ENCODE measurements around the gene ETS2.

ETS2 gene

GRCh38 chr21:38780879-38781278 lies 24.9 kb upstream of the ETS2 start:
- no peak for DNase-seq

DNA sequence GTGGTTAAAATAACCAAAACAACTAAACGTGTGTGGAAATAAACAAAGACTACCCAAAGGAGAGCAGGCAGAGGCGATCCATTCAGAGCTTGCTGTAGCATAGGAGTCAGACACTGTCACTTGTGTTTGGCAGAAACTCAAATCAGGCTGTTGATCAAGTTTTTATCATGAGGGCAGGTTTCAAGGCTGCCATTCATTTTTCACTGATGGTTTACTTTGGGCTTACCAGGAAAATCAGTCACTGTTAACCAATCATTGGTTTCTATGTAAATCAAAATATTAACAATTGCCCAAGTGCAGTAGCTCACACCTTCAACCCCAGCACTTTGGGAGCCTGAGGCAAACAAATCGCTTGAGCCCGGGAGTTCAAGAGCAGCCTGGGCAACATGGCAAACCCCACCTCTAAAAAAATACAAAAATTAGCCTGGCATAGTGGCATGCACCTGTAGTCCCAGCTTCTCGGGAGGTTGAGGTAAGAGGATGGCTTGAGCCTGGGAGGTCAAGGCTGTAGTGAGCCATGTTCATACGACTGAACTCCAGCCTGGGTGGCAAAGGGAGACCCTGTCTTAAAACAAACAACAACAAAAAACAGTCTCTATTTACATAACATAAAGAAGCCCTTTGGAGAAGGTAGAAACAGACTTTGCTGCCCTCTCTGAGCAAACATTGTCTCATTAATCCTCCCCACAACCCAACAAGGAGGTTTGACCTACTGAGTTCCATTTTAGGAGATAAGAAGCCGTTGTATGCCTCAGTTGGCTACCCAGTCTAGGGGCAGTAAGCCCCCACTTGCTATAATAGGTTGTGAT lies 21.1 kb upstream of the ETS2 start:
- no peak for DNase-seq

DNA sequence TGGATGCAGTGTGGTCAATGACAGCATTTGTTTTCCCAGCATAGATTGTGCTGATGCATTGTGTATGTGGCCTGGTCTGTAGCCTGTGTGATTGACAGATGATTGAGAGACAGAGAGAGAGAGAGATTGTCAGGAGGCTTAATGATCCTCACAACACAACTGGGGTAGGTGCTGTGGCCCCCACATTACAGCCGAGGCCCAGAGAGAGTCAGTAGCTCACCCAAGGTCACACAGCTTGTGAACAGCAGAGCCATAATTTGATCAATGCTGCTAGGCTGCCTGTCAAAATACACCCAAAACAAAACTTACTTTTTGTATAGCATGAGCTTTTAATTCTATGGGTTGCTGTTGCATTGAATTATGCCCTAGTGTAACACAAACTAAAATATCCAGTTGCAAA lies 20.2 kb upstream of the ETS2 start:
- DNase-seq = no peak

DNA sequence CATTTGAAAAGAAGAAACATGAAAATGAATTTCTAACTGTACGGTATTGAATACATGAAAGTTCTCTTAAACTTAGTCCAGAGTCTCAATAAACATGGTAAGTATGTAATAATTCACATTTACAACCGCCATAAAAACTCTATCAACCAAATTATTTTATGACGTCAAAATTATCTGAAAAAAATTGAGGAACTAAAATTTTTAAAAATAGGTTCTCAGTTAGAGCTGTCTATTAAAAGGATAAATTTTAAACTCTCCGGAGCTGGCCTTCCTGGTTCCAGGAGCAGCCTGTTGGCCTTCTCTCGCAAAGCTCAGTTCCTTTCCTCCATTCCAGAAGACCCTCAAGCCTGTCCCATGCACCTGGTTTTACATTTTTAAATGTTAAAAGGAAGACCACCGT lies 18.7 kb upstream of the ETS2 start:
- no peak for DNase-seq

DNA sequence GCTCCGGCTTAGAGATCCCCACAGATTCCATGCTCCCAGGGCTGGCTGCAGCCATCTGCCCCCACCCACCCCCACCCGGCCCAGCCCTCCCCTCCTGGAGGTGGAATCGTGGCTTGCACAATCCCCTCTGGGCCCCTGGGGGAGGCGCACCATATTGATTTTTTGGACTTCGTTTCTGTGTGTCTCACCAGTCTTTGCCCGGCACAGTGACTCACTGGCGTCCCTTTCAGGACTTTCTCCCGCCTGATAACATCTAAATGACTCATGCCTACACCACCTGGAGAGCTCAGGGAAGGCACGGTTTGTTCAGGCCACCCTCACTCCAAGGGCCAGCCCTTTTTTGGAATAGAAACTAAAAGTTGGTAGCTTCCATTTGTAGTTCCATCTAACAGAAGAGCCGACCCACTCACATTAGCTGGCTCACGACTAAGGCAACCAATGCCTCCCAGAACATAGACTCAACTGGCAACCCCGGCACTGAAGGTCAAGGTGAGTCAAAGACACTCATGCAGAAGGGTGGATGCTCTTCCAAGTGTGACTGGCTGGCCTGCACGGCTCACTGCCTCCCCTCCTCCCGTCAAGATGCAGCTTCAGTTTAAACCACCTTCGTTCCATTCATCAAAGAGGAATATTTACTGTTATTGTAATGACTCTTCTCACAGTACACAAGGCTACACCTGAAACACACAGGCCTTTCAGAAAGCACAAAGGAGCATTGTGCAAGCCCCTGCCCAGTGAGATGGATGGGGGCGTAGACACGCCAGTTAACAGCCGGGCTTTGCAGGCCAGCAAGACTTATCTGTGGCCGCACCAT lies 18.1 kb upstream of the ETS2 start:
- DNase-seq = no peak

DNA sequence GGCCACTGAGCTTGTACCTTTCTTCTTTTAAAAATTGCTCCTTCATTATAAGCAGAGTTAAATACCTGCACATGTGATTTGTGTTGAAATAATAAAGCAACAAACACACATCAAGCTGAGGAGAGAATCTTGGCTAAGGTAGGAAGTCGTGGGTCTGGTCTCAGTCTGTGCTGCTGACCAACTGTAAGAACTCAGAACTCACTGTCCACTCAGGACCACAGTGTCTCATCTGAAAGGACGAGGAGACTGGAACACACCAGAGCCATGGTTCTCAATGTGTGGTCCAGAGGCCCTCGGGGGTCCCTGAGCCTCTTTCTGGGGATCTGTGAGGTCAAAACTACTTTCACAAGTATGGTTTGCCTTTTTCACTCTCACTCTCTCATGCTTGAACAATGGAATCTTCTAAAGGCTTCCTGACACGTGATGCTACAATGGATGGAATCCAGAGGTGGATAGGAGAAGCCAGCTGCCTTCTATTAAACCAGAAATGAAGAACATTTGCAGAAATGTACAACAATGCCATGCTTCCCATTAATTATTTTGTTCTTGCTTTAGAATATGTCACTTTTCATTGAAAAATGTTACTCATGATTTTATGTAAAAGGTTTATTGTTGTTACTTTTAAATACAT lies 17.3 kb upstream of the ETS2 start:
- no peak for DNase-seq

GRCh38 chr21:38789275-38789674 lies 16.5 kb upstream of the ETS2 start:
- no peak for DNase-seq

- DNase-seq = no peak
Observed at GRCh38 chr21:38790059-38790458, 15.7 kb upstream of the ETS2 start.

DNA sequence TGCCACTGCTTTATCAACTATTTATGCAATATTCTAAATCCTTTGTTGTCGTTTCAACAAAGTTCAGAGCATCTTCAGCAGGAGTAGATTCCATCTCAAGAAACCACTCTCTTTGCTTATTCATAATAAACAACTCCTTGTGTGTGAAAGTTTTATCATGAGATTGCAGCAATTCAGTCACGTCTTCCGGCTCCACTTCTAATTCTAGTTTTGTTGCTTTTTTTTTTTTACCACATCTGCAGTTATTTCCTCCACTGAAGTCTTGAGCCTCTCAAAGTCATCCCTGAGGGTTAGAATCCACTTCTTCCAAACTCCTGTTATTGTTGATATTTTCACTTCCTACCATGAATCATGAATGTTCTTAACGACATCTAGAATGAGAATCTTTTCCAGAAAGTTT lies 14.8 kb upstream of the ETS2 start:
- DNase-seq = no peak

- no peak for DNase-seq
Observed at GRCh38 chr21:38792676-38793459, 12.9 kb upstream of the ETS2 start.

DNA sequence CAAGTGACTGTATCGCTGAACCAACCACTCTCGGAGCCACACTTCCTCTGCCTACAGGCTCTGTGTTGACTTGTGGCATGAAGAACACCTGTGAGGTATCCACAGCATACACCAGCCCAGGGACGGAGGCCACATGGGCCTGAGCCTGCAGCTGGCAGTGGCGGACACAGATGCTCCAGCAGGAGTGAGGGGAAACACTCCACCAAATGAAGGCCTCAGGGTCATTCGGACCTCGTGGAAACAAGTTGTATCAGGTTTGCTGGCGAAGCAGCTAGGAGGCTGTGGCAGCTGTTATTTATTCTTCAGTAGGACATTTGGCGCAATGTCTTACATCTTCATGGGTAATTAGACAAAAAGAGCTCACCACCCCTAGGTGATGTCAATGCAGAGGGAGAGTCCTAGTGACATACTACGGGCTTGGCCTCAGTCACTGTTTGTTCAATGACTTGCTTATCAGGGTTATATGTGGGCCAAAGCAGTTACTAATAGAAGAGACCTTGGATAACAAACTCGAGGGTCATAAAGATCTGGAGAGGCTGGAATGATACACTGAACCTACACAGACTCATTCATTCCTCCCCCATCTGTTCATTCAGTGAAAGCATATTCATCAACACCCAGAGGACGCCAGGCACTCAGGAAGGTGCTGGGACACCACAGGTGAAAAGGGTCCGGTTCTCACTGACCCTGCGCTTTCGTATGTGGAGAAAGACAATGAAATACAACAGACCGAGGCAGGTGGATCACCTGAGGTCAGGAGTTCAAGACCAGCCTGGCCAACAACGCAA lies 11.6 kb upstream of the ETS2 start:
- no peak for DNase-seq

GRCh38 chr21:38794978-38795377 lies 10.8 kb upstream of the ETS2 start:
- DNase-seq = no peak

DNA sequence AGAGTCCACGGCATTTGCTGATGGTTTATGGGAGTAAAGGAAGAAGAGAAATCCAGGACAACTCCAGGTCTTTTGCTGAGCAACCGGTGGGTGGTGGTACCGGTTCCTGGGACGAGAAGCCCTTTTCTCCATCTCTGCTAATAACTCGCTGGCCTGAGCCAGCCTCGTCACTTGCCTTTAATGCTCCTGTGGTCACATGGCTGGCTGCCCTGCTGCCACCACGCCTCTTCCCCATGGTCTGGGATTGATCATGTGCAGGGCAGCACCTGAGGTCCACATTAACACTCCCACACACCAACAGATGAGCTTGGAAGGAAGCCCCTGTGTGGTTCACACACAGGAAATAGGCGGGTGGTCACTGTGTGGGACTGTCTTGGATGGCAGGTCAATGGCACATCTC lies 10.3 kb upstream of the ETS2 start:
- DNase-seq = no peak

DNA sequence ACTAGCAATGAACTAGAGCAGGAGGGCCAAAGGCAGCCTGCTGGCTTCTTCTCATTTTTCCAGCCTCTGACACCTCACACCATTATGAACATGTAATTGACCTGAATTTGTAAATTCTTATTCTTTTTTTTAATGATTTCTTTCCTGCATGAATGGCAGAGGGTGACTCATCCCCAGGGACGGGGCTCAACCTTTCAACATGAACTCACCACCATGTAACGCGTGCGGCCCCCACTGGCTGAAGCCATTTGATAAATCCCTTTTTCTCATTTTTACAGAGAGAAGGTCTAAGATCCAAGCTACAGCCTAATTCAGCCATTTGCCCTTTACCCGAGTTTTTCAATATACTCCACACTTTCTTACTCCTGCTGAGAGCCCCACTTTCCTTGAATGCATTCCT lies 9.3 kb upstream of the ETS2 start:
- DNase-seq = no peak

DNA sequence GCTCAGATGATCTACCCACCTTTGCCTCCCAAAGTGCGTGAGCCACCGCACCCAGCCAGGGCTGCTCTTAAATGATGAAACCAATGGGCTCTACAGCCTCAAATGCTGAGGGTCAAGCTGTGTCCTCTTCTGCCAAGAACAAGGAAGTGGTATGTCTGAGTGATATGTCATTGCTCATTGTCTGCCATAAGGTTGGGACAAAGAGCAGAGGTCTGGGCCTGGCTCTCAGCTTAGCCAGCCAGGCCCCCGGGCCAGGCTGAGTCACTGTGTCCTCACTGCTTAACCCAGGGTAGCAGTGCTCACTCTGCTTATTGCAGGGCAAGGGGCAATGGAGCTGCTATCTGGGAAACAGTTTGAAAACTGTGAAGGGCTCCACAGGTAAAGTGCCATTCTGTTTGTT lies 8.3 kb upstream of the ETS2 start:
- DNase-seq = no peak

DNA sequence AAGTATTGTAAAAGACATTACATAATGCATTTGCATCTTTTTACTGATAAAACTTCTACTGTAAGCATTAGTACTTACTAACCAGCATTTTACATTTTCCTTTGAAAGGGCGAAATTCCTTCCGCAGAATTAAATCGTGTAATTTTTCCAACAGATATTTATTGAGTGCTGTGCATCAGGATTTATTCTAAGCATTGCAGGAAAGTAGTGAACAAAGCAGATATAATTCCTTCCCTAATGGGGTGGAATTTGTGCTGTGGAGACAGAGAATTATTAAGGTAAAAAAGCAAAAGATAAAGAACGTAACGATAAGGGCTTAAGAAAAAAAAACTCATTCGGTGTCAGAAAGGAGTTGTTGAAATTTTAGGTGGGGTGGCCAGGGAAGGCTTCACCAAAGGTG lies 7.6 kb upstream of the ETS2 start:
- DNase-seq = no peak

GRCh38 chr21:38798481-38798882 lies 7.2 kb upstream of the ETS2 start:
- DNase-seq = no peak

DNA sequence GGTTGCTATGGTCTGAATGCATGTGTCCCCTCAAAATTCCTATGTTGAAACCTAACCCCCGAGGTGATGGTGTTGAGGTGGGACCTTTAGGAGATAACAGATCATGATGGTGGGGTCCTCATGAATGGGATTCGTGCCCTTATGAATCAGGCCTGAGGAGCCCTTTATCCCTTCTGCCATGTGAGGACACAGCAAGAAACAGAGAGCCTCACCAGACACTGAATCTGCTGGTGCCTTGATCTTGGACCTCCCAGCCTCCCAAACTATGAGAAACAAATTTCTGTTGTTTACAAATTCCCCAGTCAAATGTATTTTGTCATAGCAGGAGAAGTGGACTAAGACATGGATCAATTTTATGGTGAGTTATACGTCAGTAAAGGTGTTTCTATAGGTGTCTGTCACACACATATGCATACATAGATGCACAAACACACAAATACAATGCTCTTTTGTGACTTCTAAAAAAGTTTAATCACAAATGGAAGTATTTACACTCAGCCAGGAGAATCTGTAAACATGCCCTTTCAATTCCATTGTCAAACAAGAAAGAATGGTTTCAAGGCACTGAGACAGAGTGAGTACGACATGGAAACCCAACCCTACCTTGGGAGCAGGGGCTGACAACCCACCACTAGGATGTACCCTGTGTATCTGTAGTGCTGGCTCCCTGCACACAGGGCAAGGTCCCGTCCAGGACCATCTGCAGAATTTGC lies 5.5 kb upstream of the ETS2 start:
- DNase-seq = no peak

DNA sequence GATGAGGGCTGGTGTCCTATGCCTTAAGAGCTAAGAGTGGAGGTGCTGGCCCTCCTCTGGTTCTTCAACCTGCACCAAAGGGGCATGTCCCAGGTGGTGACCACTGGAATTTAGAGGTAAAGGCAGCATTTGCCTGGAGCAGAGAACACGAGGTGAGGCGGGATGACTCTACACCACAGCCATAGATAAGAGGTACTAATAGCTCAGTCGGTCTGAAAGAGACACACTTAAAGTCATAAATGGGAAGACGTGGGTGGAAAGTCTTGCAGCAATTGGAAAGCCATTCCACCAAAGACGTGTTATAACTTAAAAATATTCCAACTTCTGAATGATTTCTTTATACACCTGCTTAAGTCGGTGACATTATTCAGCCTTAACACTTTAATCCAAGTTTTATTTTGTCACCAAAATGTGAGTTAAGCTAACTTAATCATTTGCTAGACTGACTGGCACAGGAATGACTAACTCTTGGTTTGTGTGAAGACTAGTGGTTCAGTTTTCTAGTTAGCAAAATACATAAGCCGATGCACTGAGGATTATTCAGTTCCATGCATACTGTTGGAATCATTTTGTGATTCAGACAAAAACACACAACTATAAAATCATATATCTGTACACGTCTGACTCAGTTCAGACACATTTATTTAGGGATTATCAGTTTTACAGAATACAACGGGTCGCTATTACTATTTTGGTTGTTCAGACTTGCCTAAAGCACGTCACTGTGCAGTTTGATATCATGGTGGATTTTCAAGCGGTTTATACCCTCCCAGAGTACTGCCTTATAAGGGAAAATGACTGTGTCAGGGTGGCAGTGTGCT lies 4.6 kb upstream of the ETS2 start:
- DNase-seq = no peak

All from activated gamma-delta T cell treated with Interleukin-2 at 50 U/mL for 16 hours (primary cell).